ENCODE results near the gene FAM124B.

Gene FAM124B

DNA sequence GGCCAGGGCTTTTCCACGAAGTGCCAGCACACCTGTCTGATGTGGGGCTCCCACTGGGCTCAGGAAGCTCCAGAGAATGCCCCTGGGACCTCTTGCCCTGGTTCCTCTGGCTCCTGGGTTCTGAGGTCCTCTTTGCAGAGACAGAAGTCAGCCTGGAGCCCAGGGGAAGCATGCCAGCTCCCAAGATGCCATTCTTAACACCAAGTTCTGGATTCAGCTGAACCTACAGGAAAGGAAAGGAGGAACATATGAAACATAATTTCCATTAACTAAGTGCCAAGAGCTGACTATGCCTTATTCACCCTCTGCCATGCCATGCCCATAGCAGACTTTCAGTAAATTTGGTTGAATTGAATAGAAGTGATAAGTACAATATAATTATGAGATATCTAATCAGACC is 21.9 kb downstream of the FAM124B start:
- DNase-seq: no peak

DNA sequence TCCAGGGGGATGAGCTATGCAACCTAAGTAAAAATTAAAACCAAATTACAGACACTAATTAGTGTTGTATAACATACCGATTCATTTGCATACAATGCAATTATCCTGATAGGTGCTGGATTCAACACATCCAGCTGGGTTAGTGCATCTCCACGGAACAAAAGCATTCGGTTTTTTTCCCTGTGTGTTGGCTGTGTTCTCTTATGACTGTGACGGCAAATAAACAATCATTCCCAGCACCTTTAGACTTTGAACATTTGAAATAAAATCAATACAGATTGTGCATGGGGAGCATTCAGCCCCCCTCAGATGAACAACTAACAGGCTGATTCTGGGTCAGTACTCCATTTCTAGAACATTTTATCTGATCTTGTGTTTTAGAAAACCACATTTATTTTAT is 22.7 kb downstream of the FAM124B start:
- no peak for DNase-seq

DNA sequence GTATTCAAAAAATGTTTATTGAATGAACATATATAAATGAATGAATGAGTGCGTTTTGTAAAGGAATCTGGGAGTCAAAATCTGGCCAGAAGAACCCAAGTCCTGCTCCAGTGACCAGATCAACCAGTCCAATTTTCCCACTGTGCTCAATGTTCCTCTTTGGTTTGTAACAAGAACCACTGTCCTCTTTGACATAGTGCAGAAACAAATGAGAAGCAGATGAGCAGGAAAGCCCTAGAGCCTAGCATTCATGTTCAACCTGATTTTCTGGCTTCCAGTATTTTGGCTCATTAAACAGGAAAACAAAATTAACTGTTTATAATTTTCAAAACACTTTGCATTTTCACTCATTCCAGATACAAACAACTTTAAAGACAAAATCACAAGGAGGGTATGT is 23.2 kb downstream of the FAM124B start:
- DNase-seq: no peak

DNA sequence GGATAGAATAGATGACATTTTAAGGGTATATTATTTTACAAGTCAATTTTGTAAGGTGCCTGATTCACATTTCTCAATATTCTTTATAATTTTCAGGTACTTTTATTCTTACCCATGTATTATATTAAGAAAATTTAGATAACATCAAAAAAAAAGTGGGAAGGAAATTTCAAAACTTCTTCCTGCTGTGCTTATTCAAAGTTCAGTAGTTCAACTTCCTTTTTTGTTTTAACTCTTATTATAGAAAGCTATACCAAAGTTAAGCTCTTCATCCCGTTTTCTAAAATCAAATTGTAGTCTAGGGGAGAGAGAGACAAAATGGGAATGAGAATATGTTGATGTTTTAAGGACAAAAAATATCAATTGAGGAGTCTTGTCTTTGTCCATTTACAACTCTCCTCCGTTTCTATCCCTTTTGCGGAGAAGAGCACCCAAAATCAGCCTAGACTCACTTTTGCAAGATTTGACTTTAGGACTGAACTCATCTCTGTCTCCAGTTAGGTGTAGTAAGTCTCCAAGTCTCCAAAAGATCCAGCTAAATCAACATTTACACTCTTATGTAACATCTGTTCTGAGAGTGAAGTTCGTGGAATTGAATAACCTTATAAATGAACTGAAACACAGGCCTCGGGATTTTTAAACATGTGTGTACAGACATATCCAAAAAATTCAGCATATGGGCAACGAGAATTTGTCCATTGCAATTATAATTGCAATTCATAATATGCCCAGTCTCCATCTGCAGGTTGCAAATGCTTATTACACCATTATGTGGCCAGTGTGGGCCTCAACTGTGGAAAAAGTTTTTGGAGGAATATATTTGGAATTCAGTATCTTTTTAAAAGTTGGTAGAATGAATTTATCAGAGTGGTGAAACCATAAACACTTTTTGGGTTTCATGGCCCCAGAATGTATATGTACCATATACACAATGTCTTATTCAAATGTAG is 23.9 kb downstream of the FAM124B start:
- DNase-seq: no peak

DNA sequence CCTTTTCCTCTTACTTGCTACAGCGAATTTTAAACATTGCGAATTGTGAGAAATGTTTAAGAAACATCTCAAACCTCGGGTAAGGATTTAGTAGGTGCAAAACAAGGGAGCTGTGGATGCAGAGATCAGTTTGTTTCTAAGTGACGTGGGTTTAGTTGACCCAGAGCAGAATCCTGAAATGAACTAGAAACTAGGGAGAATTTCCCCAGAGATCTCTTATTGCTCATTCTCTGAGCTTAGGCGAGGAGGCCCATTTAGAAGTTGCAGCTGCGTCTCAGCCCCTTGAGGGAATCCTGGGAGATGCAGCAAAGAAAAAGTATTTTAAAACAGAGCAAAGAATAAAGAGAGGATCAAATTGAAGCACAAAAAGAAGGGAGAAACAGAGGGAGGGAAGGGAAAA is 29.3 kb downstream of the FAM124B start:
- no peak for DNase-seq

DNA sequence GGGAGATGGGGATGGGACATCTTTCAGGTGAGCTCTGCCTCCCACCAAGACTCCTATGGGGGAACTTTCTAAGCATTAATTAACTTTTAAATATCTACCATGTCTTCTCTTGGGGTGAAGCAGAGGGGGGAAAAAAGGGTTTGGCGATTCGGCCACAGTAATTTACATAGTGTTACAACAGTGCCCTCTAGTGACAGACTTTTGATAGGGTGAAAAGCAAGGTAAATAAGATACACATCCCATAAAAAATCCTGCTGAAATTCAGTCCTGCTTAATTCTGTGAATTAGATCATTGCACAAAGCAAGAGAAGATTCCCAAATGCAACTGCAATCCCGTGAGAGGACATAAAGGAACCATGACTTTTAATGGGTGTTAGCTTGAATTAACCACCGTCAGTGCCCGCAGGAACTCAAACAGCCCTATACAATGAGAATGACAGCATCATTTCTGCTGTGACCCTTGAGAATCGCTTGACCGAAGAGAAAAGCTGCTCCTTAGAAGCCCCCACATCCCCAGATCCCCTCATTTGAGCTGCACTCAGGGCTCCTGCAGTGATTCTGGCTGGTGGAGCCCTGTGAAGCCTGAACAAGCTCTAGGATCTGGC is 32.8 kb downstream of the FAM124B start:
- DNase-seq: peak in 1 of 2 experiments; percentile 24

DNA sequence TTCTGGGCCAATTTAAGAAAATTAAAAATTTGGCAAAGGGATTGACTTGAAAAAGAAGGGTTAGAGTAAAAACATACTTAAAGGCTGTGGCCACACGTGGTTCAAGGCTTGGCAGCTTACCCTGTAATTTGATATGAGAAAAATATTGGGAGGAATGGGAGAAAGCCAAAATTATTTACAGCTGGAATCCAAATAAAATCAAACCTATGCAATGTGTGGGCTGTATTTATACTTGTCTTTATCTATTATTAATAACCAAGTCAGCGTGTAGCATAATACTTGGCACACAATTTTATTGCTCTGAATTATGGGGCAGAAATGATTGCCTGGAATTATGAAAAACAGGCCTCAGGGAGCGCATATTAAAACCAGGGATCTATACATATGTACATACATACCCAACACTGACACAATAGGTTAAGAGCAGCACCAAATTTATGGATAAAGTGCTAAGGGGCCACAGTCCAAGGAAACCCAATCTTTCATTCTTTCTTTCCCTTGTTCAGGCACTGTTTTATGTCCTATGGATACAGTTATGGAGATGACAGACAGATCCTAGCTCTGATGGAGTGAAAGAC is 35.6 kb downstream of the FAM124B start:
- no peak for DNase-seq

DNA sequence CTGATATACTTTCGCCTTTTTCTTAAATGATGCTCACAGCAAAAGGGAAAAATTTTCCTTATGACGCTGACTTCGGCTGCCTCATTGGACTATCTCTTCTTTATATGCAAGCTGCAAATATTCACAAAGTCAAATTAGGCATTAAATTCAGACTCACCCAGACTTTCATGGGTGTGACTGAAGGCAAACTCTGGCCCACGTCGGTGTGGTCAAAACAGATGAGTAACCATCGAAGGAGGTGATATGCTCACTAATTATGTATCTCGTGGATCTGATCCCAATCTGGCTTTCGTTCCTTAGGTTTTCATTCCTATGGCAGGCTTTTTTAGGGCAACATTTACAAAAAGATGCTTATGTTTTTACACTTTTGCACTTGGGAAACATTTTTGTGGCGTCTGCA is 36.6 kb downstream of the FAM124B start:
- no peak for DNase-seq

DNA sequence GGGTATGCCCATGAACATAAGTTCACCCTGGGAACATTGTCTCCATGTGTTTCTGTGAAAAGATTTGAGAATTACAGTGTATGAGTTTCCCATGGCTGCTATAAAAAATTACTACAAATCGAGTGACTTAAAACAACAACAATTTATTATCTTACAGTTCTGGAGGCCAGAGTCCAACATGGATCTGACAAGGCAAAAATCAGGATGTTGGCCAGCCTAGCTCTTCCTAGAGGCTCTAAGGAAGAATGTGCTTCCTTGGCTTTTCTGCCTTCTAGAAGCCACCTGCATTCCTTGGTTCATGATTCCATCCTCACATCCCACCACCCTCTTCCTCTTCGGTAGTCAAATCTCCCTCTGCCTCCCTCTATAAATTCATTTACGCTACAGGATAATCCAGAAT is 38.6 kb downstream of the FAM124B start:
- DNase-seq: no peak

DNA sequence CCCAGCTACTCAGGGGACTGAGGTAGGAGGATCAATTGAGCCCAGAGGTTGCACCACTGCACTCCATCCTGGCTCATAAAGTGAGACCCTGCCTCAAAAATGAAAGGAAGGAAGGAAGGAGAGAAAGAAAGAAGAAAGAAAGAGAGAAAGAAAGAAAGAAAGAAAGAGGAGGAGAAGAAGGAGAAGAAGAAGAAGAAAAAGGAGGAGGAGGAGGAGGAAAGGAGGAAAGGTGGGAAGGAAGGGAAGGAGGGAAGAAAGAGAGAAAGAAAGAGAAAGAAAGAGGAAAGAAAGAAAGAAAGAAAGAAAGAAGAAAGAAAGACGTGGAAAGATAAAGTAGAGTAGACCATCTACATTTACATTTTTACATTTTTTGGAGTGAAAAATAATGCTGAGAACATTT is 39.8 kb downstream of the FAM124B start:
- DNase-seq: no peak

DNA sequence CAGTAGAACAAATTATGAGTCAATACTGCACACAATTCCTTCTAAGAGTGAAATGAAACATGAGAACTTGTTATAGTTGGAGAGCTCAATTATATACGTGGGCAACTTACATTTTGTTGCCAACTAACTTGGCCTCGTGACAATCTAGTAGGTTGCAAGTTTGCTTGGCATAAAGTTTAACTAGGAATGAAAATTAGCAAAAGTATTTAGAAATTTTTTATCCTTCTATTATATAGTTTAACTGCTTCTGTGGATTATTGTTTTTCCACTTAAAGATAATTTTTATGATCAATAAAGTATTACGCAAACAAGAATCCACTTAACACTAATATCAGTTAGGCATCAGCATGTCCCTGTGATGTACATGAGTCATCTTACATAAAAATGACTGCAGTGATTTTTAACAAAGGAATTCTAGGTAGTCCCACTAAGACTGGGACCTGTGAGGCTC is 41.1 kb downstream of the FAM124B start:
- no peak for DNase-seq

DNA sequence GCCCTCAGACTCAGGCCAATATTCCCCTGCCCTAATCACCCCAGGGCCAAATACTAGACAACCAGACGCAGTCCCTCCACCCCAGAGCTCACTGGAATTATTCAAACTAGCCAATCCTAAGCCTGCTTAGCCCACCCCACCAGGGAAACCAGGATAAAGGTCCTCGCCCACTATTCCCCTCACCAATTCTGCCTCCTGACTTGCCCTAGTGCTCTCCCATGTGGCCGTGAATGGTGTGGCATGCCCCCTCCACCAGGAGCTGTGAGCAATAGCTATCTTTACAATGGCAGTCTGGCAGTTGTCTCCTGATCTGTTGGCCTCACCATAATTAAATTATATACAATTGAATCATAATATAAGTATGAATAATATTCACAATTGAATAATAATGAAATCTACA is 42.3 kb downstream of the FAM124B start:
- DNase-seq: peak; percentile 16 to 31

DNA sequence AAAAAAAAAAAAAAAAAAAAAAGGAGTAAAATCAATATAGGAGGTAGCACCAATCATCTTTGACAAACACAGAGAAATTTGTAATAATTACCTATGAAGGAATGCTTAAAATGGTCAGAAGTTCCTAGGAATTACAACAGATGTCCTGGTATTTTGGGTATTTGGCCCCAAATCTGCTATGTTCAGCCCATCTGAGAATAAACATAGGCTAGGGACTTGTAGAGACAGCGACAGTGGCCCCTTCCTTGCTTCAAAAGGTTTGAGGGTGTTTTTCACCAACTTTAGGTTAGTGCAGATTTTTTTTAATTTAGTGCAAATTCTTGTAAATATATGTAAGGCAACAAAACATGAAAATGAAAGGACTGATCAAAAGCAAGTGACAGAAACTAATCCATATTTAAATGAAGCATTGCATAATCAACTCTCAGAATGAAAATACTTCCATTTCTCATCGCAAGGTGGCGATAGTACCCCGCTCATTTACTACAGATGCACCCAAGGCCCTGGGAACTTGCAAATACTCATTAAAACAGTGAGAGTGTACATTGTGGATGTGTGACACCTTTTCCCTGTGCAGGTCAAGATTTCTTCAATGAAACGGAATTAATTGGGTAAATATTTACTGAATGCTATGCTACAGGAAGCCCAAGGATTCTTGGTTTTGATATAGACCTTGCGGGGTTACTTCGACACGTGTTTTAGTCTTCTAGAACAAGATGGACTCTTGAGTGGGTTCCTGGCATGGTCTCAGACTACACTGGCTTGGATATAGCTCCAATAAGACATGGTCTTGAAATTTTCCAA is 44.6 kb downstream of the FAM124B start:
- peak; percentile 7 to 24 for DNase-seq

DNA sequence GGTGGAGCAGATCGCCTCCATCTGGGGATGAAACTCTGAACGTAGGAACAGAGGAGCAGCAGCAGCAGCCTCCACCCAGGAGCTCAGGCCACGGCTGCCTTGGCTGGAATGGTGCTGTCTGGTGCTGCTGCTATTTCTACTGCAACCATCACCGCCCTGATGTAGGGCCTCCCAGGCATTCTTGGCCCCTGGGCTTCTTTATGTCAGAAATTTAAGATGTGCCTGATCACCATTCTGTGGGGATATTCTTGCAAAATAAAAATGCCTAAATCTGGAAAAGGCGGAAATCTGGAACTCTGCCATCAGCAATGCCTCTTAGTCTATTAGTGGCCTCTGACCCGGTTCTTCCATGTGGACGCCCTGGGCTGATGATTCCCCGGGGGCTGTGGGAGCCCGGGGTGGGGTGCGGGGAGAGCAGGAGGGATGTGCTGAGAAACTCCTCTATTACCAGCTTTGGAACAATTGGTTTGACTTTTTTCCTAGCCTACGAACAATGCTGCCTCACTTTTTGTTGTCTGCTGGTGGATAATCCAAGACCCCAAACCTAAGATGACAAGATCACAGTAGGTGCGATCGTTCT is 47.2 kb downstream of the FAM124B start:
- no peak for DNase-seq

DNA sequence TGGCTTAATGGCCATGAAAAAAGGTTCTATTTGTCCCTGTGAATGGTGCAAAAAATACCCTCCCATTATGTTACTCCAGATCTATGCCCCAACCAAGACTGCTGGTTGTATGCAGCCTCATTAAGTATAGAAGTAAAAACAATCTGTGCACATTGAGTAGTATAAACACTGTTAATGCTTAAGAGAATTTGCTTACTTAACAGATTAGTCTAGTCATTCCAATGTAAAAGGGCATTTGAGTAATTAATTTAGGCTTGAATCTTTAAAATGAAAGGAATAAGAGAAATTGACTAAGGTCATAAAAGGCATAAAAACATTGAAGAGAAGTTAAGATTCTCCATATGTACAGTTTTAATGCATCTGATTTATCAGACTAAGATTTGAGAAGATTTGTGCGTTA is 51.2 kb downstream of the FAM124B start:
- no peak for DNase-seq

DNA sequence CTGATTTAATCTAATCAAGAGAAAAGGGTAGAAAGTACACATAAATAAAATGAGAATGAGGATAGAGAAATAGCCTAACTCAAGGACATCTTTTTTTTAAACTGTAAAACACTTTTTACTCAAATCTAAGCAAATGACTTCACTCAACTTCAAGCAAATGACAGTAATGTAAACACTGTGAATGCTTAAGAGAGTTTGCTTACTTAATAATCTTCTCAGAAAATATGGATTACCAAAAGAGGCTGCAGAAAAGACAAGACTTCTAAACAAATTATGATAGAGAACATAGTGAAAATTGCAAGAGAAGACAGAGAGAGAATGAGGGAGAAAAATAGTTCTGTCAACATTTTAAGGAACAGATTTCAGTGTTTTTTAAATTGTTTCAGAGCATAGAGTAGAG is 52.5 kb downstream of the FAM124B start:
- DNase-seq: no peak

DNA sequence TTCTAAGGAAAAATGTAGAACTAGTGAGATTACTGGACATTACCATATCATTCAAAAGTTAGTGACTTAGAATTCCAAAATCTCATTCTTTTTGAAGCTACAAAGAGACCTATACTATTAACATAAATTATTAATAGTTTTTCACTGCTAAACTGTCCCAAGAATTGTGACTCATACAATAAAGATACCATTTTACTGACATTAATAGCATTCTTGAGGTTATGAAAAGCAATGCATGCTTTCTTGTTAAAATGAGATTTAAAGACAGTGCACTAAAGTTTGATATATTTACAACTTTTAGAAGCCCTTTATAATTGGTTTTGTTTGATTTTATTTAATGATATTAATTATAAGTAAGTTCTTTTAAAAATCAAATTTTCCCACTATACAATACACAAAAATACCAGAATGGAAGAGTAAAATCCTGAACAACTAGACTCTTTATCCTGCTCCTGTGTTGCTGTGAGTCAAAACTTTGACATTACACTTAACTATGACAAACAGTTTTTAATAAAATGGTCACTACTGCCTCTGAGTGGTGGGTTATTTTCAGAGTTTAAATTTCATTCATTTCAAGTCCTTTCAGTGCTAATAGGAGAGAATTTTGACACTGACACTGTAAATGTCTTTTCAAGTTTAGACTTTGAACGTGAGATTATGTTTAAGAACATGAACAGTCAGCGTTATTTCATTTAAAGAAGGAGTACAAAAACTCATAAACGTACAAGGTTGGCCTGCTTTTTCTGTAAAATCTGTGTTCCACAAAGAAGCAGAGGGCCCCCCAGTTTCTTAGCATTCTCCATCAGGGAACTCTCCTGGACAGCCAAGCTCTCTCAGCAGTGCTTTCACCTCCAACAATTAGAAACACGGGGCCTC is 54.5 kb downstream of the FAM124B start:
- no peak for DNase-seq

DNA sequence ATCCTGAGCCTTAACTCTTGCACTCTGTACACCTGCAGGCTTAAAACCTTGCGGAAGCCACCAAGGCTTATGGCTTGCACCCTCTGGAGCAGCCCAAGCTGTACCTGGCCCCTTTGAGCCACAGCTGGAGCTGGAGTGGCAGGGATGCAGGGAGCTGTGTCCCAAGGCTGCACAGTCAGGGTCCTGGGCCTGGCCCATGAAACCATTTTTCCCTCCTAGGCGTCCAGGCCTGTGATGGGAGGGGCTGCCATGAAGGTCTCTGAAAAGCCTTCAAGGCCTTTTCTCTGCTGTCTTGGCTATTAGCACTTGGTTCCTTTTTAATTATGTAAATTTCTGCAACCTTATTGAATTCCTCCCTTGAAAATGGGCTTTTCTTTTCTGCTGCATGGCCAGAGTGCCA is 56.4 kb downstream of the FAM124B start:
- no peak for DNase-seq

DNA sequence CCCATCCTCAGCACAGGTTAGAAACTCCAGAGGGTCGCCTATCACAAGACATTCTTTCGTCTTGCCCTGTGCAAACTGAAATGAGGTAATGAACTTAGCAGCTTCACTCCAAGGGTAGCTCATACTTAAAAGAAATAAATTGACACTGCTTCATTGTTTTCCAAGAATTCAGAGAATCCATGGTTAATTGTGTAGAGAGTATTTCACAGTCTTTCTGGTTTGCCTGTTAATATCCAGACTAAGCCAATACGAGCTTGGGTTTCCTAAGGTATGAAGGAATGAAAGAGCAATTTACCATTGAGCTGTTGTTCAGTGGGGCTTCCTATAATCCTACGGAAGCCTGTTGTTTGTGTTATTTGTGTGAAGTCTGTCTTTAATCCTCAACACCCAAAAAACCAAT is 58.7 kb downstream of the FAM124B start:
- no peak for DNase-seq

DNA sequence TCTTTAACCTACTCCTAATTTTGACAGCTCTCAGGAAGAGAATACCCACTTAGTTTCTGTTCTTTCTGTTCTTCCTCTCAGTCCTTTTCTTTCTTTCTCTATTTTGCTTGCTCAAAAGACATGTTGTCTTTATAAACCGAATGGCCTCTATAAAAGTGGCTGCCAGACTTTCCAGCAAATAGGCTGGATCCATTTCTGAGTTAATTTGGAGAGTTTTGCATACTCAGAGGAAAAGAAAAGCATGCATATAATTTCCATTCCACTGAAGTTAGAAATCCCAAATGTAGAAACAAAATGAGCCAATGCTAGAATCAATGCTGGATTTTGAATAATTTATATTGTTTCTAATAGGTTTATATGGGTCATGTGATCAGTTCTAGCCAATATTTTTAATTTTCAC is 65.9 kb downstream of the FAM124B start:
- DNase-seq: no peak

DNA sequence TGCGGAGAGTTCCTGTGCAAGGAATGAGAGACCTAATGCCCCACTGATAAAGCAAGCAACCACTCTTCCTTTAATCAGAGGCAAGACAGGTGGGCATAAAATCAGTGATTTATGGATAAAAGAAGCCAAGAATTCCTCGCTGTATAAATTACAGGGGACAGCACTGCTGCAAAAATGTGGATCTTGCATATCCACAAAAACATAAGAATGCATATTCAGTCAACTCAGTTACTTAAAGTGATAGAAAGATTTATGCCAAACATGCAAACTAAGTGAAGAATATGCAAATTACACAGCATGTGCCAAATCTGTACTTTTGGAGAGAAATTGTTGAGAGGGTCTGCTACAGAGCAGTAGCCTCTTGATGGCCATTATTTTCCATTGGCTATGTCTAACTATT is 67.2 kb downstream of the FAM124B start:
- no peak for DNase-seq
